Measurements from ENCODE around the gene NOTO.
"Not testable (repeated sequence)": the region's sequence is repeated elsewhere in the genome, so short reads cannot be mapped to it uniquely, and the experiment has no call there.

DNA sequence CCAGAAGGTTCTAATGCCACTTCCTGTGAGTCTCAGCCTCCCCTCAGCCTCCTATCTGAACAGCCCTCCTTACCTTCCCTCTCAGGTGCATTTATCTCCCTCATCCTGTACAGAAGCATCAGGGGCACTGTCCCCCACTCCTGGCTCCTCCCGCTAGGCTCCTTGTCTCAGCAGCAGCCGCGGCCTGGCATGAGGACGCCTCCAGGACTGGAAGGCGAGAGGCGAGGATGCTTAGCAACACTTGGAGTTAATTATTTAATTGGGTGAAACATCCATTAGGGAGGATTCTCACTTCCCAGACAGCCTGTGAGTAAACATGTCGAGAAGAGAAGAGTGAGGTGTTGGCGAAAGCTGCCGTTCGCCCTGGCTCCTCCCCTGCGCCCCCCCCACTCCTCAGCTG lies 36.4 kb upstream of the NOTO start:
- TF ChIP-seq CTCF (IDR thresholded peaks at IDR 0.05); ZFX (IDR thresholded peaks at IDR 0.05; ENCODE audit: borderline replicate concordance): not testable (repeated sequence)
